ENCODE results near the gene SAMM50.

The SAMM50 gene

GRCh38 chr22:43976861-43977795 is 21.9 kb downstream of the SAMM50 start:
- no peak for DNase-seq (ENCODE audit: low spot score)

DNA sequence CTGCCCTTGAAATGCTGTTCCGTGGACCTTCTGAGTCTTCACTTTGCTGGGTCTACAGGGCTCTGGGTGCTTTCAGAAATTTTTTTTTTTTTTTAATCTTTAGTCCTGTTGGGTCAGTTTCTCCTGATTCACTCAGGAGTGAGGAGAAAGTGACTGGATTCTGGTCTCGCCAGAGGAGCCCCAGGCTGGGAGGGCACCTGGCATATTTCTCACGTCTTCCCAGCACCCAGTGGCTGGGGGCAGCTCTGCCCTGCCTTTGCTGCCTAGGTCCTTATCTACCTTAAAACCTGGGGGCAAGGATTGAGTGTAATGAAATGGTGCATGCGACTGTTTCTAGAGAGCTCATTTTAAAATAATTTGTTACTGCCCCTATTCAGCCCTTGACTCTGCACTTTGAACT is 23.3 kb downstream of the SAMM50 start:
- DNase-seq (ENCODE audit: low spot score), result no peak

- no peak for DNase-seq (ENCODE audit: low spot score)
Observed at GRCh38 chr22:43980579-43980978, 25.3 kb downstream of the SAMM50 start.

GRCh38 chr22:43980996-43981395 is 25.8 kb downstream of the SAMM50 start:
- DNase-seq (ENCODE audit: low spot score), result no peak

DNA sequence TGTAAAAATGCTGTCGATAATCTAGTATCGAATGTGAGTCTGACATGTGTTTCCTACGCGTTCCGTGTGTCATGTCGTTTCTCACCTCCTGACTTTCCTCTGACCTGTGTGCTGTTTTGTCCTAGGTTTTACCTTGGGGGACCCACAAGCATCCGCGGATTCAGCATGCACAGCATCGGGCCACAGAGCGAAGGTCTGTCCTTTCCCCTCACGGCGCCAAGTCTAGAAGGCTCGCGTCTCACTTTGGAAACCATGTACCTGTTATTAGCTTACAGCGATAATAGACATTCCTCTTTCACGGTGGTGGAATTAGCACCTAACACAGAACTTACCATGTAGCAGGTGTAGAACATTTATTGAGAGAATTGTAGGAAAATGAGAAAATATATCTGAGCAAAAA is 28.6 kb downstream of the SAMM50 start:
- no peak for DNase-seq (ENCODE audit: low spot score)

DNA sequence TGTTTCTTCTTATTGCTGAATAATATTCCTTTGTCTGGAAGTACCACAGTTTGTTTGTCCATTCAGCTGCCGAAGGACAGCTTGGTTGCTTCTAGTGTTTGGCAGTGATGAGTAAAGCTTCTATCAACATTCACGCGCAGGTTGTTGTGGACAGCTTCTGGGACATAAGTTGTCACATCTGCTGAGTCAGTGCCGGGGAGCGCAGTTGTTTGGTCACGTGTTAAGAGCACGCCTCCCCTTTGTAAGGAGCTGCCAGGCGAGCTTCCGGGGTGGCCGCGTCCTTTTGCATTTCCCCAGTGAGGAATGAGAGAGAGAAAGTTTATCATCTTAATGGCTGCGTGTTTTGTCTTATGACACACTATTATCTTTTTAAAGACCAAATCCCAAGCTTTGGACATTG is 30.3 kb downstream of the SAMM50 start:
- no peak for DNase-seq (ENCODE audit: low spot score)

DNA sequence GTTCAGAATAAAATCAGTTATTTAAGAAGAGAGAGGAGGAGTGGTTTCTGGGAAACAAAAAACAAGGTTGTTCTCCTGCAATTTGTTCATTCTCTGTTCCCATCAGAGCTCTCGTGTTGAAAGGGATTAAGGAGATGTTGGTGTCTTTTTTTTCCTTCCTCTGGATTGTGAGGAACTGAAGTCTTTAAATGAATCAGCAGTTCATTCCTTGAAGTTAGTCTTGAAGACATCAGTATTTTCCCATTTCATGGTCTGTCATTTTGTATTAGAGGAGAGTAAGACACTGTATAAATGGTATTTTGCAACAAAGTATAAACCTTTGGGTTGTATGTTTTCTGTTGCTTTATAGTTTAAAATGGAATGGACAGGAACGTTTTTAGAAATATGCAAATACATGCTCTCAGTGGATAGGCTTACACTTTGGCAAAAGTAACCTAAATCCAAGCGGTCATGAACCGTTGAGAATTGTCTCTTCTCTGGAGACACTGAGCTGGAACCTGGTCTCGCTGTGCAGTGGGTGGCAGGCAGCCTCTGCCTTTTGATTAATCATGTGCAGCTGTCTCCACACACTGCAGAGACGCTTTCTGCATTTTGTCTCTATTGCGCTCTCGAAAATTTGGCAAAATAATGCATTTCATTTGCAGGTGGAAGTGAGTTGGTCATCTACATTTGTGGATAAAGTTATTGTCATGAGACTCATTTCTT is 33.0 kb downstream of the SAMM50 start:
- no peak for DNase-seq (ENCODE audit: low spot score)

GRCh38 chr22:43988960-43989359 is 33.7 kb downstream of the SAMM50 start:
- no peak for DNase-seq (ENCODE audit: low spot score)

DNA sequence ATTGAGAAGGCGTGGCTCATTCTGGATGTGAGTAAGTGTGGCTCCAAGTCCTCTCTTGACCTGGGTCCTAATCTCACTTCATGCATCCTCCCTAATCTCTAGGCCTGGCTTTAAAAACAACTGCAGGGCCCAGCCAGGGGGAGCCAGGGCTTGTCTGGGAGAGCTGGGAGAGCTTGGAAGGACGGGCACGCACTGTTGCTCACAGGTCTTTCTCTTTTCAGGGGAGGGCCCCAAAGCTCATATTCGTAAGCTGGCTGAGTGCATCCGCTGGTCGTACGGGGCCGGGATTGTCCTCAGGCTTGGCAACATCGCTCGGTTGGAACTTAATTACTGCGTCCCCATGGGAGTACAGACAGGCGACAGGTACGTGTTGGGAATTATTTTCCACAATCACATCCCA is 34.8 kb downstream of the SAMM50 start:
- no peak for DNase-seq (ENCODE audit: low spot score)

DNA sequence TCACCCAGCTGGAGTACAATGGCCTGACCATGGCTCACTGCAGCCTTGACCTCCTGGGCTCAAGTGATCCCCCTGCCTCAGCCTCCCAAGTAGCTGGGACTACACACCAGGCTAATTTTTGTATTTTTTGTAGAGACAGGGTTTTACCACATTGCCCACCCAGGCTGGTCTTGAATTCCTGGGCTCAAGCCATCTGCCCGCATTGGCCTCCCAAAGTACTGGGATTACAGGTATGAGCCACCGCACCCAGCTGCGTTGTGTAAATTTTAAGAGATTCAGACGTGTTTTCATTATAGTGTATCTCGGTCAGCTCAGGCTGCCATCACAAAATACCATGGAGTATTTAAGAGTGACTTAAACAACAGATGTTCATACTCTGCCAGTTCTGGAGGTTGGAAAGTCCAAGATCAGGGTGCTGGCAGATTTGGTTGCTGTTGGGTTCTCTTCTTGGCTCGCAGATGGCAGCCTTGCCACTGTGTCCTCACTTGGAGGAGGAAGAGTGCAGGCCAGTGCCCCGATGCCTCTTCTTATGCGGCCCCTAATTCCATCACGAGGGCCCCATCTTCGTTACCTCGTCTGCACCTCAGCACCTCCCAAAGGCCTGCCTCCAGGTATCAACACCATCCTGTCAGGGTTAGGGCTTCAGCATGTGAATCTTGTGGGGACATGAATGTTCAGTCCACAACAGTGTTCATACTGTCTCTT is 36.2 kb downstream of the SAMM50 start:
- DNase-seq (ENCODE audit: low spot score), result no peak

GRCh38 chr22:43992331-43992821 is 37.1 kb downstream of the SAMM50 start:
- DNase-seq (ENCODE audit: low spot score), result peak; percentile 95

DNA sequence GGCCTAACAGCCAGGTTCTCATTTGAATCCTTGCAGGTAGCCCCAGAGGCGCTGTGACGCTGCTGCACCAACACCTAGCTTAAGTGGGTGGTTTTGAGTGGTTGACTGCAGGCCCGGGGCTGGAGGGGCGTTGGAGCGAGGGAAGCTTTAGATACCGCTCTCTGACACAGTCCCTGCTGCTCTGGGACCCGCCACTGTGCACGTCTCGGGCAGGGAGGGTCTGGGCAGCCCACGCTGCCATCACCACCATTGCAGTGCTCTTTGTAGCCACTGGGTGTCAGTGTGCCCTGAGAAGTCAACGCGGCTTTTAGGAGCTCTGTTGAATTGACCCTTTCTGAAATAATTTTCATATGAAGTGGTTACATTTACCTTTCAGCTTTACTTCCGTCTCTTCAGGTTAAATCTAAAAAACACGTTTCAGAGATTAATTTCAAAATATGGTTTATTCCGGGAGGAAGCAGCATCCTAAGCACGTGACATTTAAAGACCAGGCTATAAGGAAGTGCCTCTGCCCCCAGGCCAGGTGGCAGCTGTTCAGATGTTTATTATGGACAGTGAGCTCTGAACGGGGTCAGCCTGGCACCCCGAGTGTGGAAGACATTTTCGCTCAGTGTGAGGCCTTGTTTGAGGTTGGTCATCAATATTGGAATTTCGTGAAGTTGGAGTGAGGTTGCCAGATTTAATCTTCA is 38.0 kb downstream of the SAMM50 start:
- peak; percentile 76 for DNase-seq (ENCODE audit: low spot score)

GRCh38 chr22:43994006-43994405 is 38.8 kb downstream of the SAMM50 start:
- DNase-seq (ENCODE audit: low spot score), result no peak

DNA sequence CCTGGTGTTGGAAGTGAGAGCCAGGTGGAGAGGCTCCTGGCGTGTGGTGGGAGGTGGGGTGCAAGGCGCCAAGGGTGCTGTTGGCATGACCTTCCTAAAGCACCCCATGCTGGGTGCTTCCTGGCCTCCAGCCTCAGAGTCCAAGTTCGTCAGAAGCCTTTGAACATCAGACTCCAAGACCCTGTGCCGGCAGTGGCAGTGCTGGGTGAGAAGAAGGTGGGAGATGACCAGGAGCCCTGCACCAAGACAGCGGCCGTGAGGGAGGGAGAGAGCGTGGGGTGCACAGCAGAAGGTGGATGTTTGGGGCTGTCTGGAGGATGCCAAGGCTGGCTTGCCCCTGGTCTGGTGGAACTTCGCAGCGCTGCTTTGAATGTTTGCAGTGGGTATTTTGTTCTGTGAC is 39.2 kb downstream of the SAMM50 start:
- DNase-seq (ENCODE audit: low spot score), result no peak

GRCh38 chr22:43995057-43995685 is 39.9 kb downstream of the SAMM50 start:
- no peak for DNase-seq (ENCODE audit: low spot score)

GRCh38 chr22:43995798-43996169 is 40.5 kb downstream of the SAMM50 start:
- no peak for DNase-seq (ENCODE audit: low spot score)

DNA sequence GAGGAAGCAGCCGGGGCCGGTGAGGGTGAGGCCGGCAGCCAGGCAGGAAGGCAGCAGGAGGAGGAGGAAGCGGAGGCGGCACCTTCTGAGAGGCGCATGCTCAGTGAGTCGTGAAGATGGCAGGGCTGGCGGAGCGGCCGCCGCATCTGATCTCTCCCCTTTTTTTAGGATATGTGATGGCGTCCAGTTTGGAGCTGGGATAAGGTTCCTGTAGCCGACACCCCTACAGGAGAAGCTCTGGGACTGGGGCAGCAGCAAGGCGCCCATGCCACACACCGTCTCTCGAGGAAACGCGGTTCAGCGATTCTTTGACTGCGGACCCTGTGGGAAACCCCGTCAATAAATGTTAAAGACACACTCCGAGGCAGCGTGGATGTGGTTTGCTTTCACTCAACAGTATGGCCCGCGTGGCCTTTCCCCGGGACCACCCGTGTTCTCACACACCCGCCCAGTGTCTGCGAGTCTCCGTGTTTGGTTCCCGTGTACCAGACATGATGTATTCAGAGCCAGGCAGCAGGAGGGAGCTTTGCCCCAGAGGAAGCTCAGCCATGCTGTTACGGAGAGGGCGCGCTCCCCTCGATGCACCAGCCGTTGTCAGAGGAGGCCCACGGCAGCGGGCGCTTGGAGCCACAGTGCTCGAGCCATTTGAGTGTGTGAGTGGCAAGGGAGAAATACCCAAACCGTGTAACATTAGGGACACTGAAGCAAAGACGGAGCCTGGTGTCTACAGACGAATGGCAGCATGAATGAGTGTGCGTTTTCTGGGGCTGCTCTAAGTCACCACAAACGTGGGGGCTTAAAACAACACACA is 41.1 kb downstream of the SAMM50 start:
- DNase-seq (ENCODE audit: low spot score), result no peak

GRCh38 chr22:43996981-43997265 is 41.7 kb downstream of the SAMM50 start:
- DNase-seq (ENCODE audit: low spot score), result no peak

DNA sequence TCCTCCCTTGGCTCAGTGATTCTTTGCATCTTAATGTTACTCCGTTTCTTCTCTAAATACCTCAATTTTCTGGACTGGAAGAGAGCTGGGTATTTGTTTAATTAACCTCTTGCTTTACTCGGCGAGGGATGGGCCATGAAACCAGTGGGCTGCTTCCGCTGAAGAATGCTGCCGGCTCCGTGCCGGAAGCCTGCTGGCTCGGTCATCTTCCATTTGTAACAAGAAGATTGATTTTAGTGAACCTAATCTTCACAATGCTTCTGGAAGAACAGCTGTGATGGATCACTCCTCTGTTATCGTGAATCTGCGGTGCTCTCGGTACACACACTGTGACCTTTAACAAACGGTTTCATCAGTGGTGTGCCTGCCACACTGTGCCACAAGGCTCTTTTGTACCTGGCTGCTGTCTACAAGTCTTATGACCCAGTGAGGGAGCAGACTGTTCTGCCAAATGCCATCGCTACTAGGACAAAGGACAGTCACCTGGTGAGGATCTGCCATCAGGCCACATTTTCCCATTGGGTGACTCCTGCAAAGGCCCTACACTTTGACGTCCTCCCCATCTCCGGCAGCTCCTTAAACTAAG is 43.5 kb downstream of the SAMM50 start:
- no peak for DNase-seq (ENCODE audit: low spot score)

- no peak for DNase-seq (ENCODE audit: low spot score)
Observed at GRCh38 chr22:43999378-43999777, 44.1 kb downstream of the SAMM50 start.

- no peak for DNase-seq (ENCODE audit: low spot score)
Observed at GRCh38 chr22:44000123-44000522, 44.9 kb downstream of the SAMM50 start.

Measured in AG08395 (cell line).